Thyroid gland (tissue), 4 donors: Measurements from ENCODE around the gene PLEKHA8.

Experiments
- CTCF ChIP-seq, 6 experiments: fragments of 200-600 bp in 3 of 6; fragments of 450-650 bp in 3 of 6; sonication (generic) in 3 of 6; IDR thresholded peaks; one replicate each; pipeline ENCODE4 v1.5.1; 2016 to 2019; ENCODE audit warnings: antibody characterized with exemption in 6 of 6, mild to moderate bottlenecking in 2 of 6, inconsistent platforms in 1 of 6, moderate library complexity in 1 of 6
- POLR2A ChIP-seq, 2 donors: fragments of 450-650 bp; IDR thresholded peaks; one replicate each; pipeline ENCODE4 v1.6.1; 2017; ENCODE audit warnings: antibody characterized with exemption in 2 of 2, mild to moderate bottlenecking in 2 of 2, moderate library complexity in 1 of 2

- no peak for TF ChIP-seq CTCF (IDR thresholded peaks at IDR 0.05)
- TF ChIP-seq POLR2A (IDR thresholded peaks at IDR 0.05): no peak
These were observed 48.1 kb upstream of the PLEKHA8 start for GRCh38 chr7:29980151-29980550.
